Measurements from ENCODE around the gene CCDC170. TPM values are rescaled to one million over a fixed set of nuclear protein-coding genes. Genes with fewer than 3 reads are reported as not detected.

CCDC170 gene
- total RNA-seq, 1 experiment from 2014 or later = not detected

- DNase-seq (ENCODE audit: low spot score) = no peak
- in situ Hi-C loops (cut with HindIII; ENCODE audit: low sequenced_read_pairs) = no loop called here
Measured at GRCh38 chr6:151634336-151634720, 140.5 kb downstream of the CCDC170 start.

- no peak for DNase-seq (ENCODE audit: low spot score)
- in situ Hi-C loops (cut with HindIII; ENCODE audit: low sequenced_read_pairs) = no loop called here
Measured at GRCh38 chr6:151635741-151636140, 141.9 kb downstream of the CCDC170 start.

- no peak for DNase-seq (ENCODE audit: low spot score)
- in situ Hi-C loops (cut with HindIII; ENCODE audit: low sequenced_read_pairs) = no loop called here
Measured at GRCh38 chr6:151637814-151638213, 144.0 kb downstream of the CCDC170 start.

GRCh38 chr6:151639750-151640149, 145.9 kb downstream of the CCDC170 start:
- DNase-seq (ENCODE audit: low spot score) = no peak
- in situ Hi-C loops (cut with HindIII; ENCODE audit: low sequenced_read_pairs) = no loop called here

GRCh38 chr6:151641028-151641427, 147.2 kb downstream of the CCDC170 start:
- in situ Hi-C loops (cut with HindIII; ENCODE audit: low sequenced_read_pairs) = no loop called here

GRCh38 chr6:151647976-151648639, 154.3 kb downstream of the CCDC170 start:
- DNase-seq (ENCODE audit: low spot score) = no peak

More at GRCh38 chr6:151641028-151641427, 147.2 kb downstream of the CCDC170 start:
- DNase-seq (ENCODE audit: low spot score) = no peak

GRCh38 chr6:151649835-151650234, 156.0 kb downstream of the CCDC170 start:
- in situ Hi-C loops (cut with HindIII; ENCODE audit: low sequenced_read_pairs) = no loop called here
- no peak for DNase-seq (ENCODE audit: low spot score)

More at GRCh38 chr6:151647976-151648639, 154.3 kb downstream of the CCDC170 start:
- in situ Hi-C loops (cut with HindIII; ENCODE audit: low sequenced_read_pairs) = no loop called here

- no peak for DNase-seq (ENCODE audit: low spot score)
- in situ Hi-C loops (cut with HindIII; ENCODE audit: low sequenced_read_pairs) = no loop called here
Measured at GRCh38 chr6:151651639-151652038, 157.8 kb downstream of the CCDC170 start.

- in situ Hi-C loops (cut with HindIII; ENCODE audit: low sequenced_read_pairs) = no loop called here
- no peak for DNase-seq (ENCODE audit: low spot score)
Measured at GRCh38 chr6:151652325-151652724, 158.5 kb downstream of the CCDC170 start.

GRCh38 chr6:151655099-151655498, 161.3 kb downstream of the CCDC170 start:
- in situ Hi-C loops (cut with HindIII; ENCODE audit: low sequenced_read_pairs) = no loop called here

GRCh38 chr6:151656392-151656791, 162.6 kb downstream of the CCDC170 start:
- in situ Hi-C loops (cut with HindIII; ENCODE audit: low sequenced_read_pairs) = no loop called here
- no peak for DNase-seq (ENCODE audit: low spot score)

More at GRCh38 chr6:151655099-151655498, 161.3 kb downstream of the CCDC170 start:
- no peak for DNase-seq (ENCODE audit: low spot score)

GRCh38 chr6:151658091-151658490, 164.3 kb downstream of the CCDC170 start:
- in situ Hi-C loops (cut with HindIII; ENCODE audit: low sequenced_read_pairs) = no loop called here
- no peak for DNase-seq (ENCODE audit: low spot score)

GRCh38 chr6:151659212-151659611, 165.4 kb downstream of the CCDC170 start:
- in situ Hi-C loops (cut with HindIII; ENCODE audit: low sequenced_read_pairs) = no loop called here
- DNase-seq (ENCODE audit: low spot score) = no peak

GRCh38 chr6:151661509-151661908, 167.7 kb downstream of the CCDC170 start:
- in situ Hi-C loops (cut with HindIII; ENCODE audit: low sequenced_read_pairs) = no loop called here

GRCh38 chr6:151661928-151662327, 168.1 kb downstream of the CCDC170 start:
- in situ Hi-C loops (cut with HindIII; ENCODE audit: low sequenced_read_pairs) = no loop called here
- no peak for DNase-seq (ENCODE audit: low spot score)

More at GRCh38 chr6:151661509-151661908, 167.7 kb downstream of the CCDC170 start:
- DNase-seq (ENCODE audit: low spot score) = no peak

- DNase-seq (ENCODE audit: low spot score) = no peak
Measured at GRCh38 chr6:151663559-151663958, 169.7 kb downstream of the CCDC170 start.

GRCh38 chr6:151664390-151664789, 170.6 kb downstream of the CCDC170 start:
- in situ Hi-C loops (cut with HindIII; ENCODE audit: low sequenced_read_pairs) = no loop called here
- no peak for DNase-seq (ENCODE audit: low spot score)

More at GRCh38 chr6:151663559-151663958, 169.7 kb downstream of the CCDC170 start:
- in situ Hi-C loops (cut with HindIII; ENCODE audit: low sequenced_read_pairs) = no loop called here

GRCh38 chr6:151665329-151665728, 171.5 kb downstream of the CCDC170 start:
- DNase-seq (ENCODE audit: low spot score) = no peak
- in situ Hi-C loops (cut with HindIII; ENCODE audit: low sequenced_read_pairs) = no loop called here

- no peak for DNase-seq (ENCODE audit: low spot score)
- in situ Hi-C loops (cut with HindIII; ENCODE audit: low sequenced_read_pairs) = no loop called here
Measured at GRCh38 chr6:151666526-151666925, 172.7 kb downstream of the CCDC170 start.

- in situ Hi-C loops (cut with HindIII; ENCODE audit: low sequenced_read_pairs) = no loop called here
Measured at GRCh38 chr6:151669208-151669560, 175.4 kb downstream of the CCDC170 start.

GRCh38 chr6:151670116-151670515, 176.3 kb downstream of the CCDC170 start:
- DNase-seq (ENCODE audit: low spot score) = no peak
- in situ Hi-C loops (cut with HindIII; ENCODE audit: low sequenced_read_pairs) = no loop called here

More at GRCh38 chr6:151669208-151669560, 175.4 kb downstream of the CCDC170 start:
- no peak for DNase-seq (ENCODE audit: low spot score)
